ENCODE results near the gene CNTN2. TPM values are rescaled to one million over a fixed set of nuclear protein-coding genes. Genes with fewer than 3 reads are reported as not detected.

CNTN2 gene
- total RNA-seq, 1 donor, result not detected

- Histone ChIP-seq H4K20me1 (ENCODE audit: insufficient read depth, low read length) (no peaks in the 10 kb centered on the region), H3K4me2 (ENCODE audit: insufficient read depth, low read length) (no peak overlapping the region), H3K27ac (ENCODE audit: low read depth, low read length) (no peak overlapping the region), H3K9me3 (ENCODE audit: low read depth, low read length) (no peaks in the 10 kb centered on the region), H3K36me3 (ENCODE audit: insufficient read depth, low read length) (no peaks in the 10 kb centered on the region), H3K79me2 (ENCODE audit: insufficient read depth, low read length) (no peaks in the 10 kb centered on the region), H3K4me1 (ENCODE audit: insufficient read depth, low read length) (peaks cover 4% of the 10 kb centered on the region), H2AFZ (ENCODE audit: low read length) (no peak overlapping the region), H3K27me3 (ENCODE audit: insufficient read depth, low read length) (no peaks in the 10 kb centered on the region), H3K4me3 (ENCODE audit: insufficient read depth, low read length) (no peak overlapping the region)
- DNase-seq (ENCODE audit: insufficient read length, low spot score, missing footprints), result no peak
- TF ChIP-seq, protein P1, sequence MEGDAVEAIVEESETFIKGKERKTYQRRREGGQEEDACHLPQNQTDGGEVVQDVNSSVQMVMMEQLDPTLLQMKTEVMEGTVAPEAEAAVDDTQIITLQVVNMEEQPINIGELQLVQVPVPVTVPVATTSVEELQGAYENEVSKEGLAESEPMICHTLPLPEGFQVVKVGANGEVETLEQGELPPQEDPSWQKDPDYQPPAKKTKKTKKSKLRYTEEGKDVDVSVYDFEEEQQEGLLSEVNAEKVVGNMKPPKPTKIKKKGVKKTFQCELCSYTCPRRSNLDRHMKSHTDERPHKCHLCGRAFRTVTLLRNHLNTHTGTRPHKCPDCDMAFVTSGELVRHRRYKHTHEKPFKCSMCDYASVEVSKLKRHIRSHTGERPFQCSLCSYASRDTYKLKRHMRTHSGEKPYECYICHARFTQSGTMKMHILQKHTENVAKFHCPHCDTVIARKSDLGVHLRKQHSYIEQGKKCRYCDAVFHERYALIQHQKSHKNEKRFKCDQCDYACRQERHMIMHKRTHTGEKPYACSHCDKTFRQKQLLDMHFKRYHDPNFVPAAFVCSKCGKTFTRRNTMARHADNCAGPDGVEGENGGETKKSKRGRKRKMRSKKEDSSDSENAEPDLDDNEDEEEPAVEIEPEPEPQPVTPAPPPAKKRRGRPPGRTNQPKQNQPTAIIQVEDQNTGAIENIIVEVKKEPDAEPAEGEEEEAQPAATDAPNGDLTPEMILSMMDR (IDR thresholded peaks at IDR 0.05; ENCODE audit: extremely low read depth, low read depth, low read length), result no peak
Measured at GRCh38 chr1:205127646-205128045, 84.6 kb downstream of the CNTN2 start.

Other genes with a start within 250 kb of the CNTN2 start
- 28.6 and 36.9 TPM in 2 replicates for gene NFASC, start 172.3 kb upstream of the CNTN2 start, total RNA-seq
- 1.5 and 1.8 TPM in 2 replicates for gene TMEM81, start 41.2 kb downstream of the CNTN2 start, total RNA-seq
- 16.5 and 19.5 TPM in 2 replicates for gene RBBP5, start 78.8 kb downstream of the CNTN2 start, total RNA-seq
- gene DSTYK, start 168.5 kb downstream of the CNTN2 start, total RNA-seq, result 16.5 and 18.1 TPM in 2 replicates
- 1.8 and 2.9 TPM in 2 replicates for gene TMCC2, start 184.7 kb downstream of the CNTN2 start, total RNA-seq